HAP-1 (cell line): ENCODE results near the gene TCIRG1.
A peak's percentile ranks its signal among the peaks of the same experiment; 100 is the strongest.
"Not testable (repeated sequence)": the region's sequence is repeated elsewhere in the genome, so short reads cannot be mapped to it uniquely, and the experiment has no call there.

Experiments used
- DNase-seq, 2 experiments: peaks; one replicate each; pipeline ENCODE4 v3.0.0-alpha.2; 2016 to 2020; ENCODE audit warnings: low spot score in 2 of 2
- H3K27me3 ChIP-seq: fragments of 250-450 bp; sonication (Bioruptor Pico); 2 replicates; pipeline ENCODE4 v1.5.1; 2020; ENCODE audit warnings: low read depth, mild to moderate bottlenecking, moderate library complexity
- H3K36me3 ChIP-seq: fragments of 250-450 bp; sonication (Bioruptor Pico); replicated peaks from 2 replicates; pipeline ENCODE4 v1.5.1; 2020; ENCODE audit warnings: mild to moderate bottlenecking
- H3K4me1 ChIP-seq: fragments of 250-450 bp; sonication (Bioruptor Pico); 2 replicates; pipeline ENCODE4 v1.5.1; 2020; ENCODE audit warnings: mild to moderate bottlenecking
- H3K4me3 ChIP-seq: fragments of 250-450 bp; sonication (Bioruptor Pico); 2 replicates; pipeline ENCODE4 v1.5.1; 2020; ENCODE audit warnings: mild to moderate bottlenecking, moderate library complexity
- H3K9me3 ChIP-seq: fragments of 250-450 bp; sonication (Bioruptor Pico); 2 replicates; pipeline ENCODE4 v1.5.1; 2020; ENCODE audit warnings: mild to moderate bottlenecking, moderate library complexity
- in situ Hi-C: fragments of 300-500 bp; cut with MboI; formaldehyde crosslinking; loops from 3 replicates; pipeline ENCODE4 v1.14.3; 2020; ENCODE audit warnings: low sequenced_read_pairs, inconsistent platforms, mixed read lengths

The TCIRG1 gene

GRCh38 chr11:68038718-68039525 lies at the start of gene TCIRG1:
TSS of gene TCIRG1 (plus strand) at chr11:68039025. CDS start at chr11:68041272, 2,247 bp downstream.
- Histone ChIP-seq H3K9me3 (no peaks in the 10 kb centered on the region), H3K4me1 (peaks cover 19% of the 10 kb centered on the region), H3K36me3 (peaks cover 16% of the 10 kb centered on the region), H3K27me3 (no peaks in the 10 kb centered on the region), H3K4me3 (peak within 1 kb of the TSS; percentile 51)
- peak; percentile 75 to 90 for DNase-seq
- in situ Hi-C loops: no loop called here

- H3K36me3 ChIP-seq, H3K4me3 ChIP-seq, DNase-seq, H3K4me1 ChIP-seq, H3K27me3 ChIP-seq, in situ Hi-C loops, H3K9me3 ChIP-seq: not testable (repeated sequence)
Measured at GRCh38 chr11:67990546-67991346, 48.1 kb upstream of the TCIRG1 start.

DNA sequence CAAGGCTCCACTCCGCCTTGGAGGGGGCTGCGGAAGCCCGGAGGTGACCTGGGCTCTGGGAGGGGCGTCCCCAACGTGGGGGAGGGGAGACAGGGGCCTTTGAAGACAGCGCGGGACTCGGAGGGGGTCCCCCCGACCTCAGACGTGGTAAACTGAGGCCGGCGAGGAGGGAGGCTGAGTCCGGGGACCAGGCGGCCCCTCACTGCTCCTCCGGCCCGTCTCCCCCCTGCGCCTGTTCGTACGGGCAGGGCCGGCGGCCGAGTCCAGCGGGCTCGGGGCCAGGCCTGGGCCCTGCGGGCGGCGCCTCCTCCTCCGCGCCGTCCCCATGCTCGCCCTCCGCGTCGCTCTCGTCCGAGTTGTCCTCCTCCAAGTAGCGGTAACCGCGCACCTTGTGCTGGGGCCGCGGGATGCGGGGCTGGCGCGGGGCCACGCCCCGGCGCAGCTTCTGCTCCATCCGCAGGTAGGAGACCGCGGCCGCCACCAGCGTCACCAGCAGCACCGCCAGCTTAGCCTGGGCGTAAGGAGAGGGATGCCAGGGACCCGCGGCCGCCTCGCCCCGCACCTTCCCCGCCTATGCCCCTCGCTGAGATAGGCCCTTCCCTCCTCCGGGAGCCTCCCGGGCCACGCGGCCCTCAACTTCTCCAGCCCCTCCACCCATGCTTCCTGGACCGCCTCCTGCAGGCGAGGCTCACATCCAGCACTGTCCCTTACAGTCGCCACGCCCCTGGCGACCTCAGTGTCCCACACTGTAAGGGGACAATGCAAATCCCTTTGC lies 47.3 kb upstream of the TCIRG1 start:
- H3K4me3 ChIP-seq, DNase-seq, H3K36me3 ChIP-seq, H3K4me1 ChIP-seq, H3K9me3 ChIP-seq, in situ Hi-C loops, H3K27me3 ChIP-seq: not testable (repeated sequence)

DNA sequence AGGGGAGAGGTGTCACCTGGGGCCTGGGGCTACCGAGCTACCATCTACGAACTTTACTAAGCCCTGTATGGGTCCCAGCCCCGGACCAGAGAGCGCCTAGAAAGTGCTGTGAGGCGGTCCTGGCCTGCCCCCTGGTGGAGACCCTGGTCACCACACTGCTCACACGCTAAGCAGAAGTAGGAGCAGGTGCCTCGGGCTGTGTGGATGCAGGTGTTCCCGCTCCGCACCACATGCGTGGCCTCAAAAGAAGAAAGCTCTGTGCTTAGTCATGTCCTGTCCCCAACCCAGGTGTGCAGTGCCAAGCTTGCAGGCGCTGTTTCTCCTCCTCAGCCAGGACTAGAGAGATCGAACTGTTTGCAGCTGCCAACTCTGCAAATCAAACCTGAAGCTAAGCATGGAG lies 45.0 kb upstream of the TCIRG1 start:
- H3K36me3 ChIP-seq, H3K27me3 ChIP-seq, H3K9me3 ChIP-seq, H3K4me1 ChIP-seq, H3K4me3 ChIP-seq, in situ Hi-C loops: not testable (repeated sequence)
- DNase-seq: peak in 1 of 2 experiments; percentile 65

- H3K36me3 ChIP-seq, H3K4me1 ChIP-seq, in situ Hi-C loops, H3K4me3 ChIP-seq, H3K27me3 ChIP-seq, H3K9me3 ChIP-seq, DNase-seq: not testable (repeated sequence)
Measured at GRCh38 chr11:67994387-67994786, 44.4 kb upstream of the TCIRG1 start.

GRCh38 chr11:67995129-67995528 lies 43.7 kb upstream of the TCIRG1 start:
- H3K36me3 ChIP-seq, in situ Hi-C loops, H3K4me1 ChIP-seq: not testable (repeated sequence)

GRCh38 chr11:67995579-67995978 lies 43.2 kb upstream of the TCIRG1 start:
- DNase-seq, H3K9me3 ChIP-seq, H3K4me3 ChIP-seq, H3K27me3 ChIP-seq, H3K36me3 ChIP-seq, in situ Hi-C loops, H3K4me1 ChIP-seq: not testable (repeated sequence)

More at GRCh38 chr11:67995129-67995528, 43.7 kb upstream of the TCIRG1 start:
- H3K9me3 ChIP-seq, H3K4me3 ChIP-seq, DNase-seq, H3K27me3 ChIP-seq: not testable (repeated sequence)

DNA sequence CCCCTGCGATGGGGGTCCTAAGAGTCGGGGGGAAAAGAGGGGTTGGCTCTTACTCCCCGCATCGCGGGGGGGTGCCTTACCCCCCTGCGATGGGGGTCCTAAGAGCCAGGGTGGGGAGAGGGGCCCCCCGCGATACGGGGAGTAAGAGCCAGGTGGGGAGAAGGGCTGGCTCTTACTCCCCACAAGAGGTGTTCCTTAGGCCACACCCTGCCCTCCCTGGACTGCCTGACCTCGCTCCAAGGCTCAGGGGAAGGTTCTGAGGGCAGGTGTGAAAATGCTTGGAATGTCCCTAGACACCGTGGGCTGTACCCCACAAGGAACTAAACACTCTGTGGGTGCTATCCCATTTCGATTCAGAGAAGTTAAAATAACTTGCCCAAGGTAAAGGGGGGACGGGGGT lies 42.8 kb upstream of the TCIRG1 start:
- Histone ChIP-seq H3K27me3 (no peaks in the 10 kb centered on the region), H3K4me1 (no peaks in the 10 kb centered on the region; the same call in 1 of the 2 replicates), H3K9me3 (no peaks in the 10 kb centered on the region), H3K36me3 (peaks cover 3% of the 10 kb centered on the region; the same call in 1 of the 2 replicates), H3K4me3 (no peak overlapping the region)
- DNase-seq: no peak
- in situ Hi-C loops: no loop called here

DNA sequence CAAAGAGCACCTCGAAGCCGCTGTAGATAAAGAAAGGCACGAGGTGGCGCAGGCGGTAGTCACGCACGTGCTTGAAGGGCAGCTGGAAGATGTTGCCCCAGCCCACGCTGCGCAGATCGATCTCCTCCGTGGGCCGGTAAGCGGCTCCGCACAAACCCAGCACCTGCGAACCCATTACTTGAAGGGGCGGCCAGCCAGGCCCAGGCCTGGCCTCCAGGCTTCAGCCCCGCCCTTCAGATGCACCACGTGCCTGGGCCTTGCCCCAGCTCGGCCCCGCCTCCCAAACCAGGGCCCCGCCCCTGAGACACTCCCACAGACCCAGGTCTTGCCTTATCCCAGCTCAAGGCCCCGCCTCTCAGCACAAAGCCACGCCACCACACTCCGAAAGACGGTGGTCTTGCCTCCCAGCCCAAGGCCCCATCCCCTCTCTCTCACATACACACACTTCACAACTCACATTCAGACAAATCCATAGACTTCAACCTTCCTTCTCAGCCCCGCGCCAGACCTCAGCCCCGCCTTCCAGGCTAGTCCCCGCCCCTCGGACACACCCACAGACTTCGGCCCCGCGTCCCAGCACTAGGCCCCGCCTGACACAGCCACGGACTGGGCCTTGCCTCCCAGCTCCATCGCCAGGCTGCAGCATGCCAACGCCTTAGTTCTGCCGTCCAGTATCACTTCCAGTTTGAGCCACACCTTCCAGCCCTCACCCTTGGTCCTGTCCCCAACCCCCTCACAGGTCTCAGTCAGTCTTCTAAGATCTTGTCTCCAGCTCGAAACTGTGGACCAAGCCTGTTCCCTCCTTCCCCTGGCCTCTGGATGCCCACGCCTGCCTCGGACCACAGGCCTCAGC lies 42.0 kb upstream of the TCIRG1 start:
- H3K27me3 ChIP-seq: no peaks in the 10 kb centered on the region
- in situ Hi-C loops: no loop called here
- H3K4me3 ChIP-seq: peak overlapping the region; percentile 32
- no peaks in the 10 kb centered on the region; the same call in 1 of the 2 replicates for H3K4me1 ChIP-seq
- H3K36me3 ChIP-seq: peaks cover 3% of the 10 kb centered on the region; the same call in 1 of the 2 replicates
- DNase-seq: peak; percentile 81 to 96
- no peaks in the 10 kb centered on the region for H3K9me3 ChIP-seq

DNA sequence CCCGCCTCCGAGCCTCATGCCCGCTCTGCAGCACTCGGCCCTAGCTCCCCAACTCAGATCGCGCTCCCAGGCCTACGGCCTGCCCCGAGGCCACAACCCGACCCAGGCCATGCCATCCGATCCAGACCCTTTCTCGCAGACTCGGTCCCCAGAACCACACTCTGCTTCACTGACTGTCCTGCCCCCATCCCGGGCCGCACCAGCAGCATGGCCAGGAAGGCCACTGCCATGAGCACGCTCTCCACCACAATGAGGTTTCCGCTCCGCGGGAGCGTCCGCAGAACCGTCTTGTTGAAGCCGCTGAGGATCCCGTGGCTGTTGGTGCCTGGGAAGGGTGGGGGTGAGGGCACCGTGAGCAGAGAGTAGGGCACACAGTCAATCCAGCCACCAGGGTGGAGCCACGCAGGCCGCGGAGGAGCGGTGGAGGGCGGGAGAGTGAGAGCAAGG lies 41.3 kb upstream of the TCIRG1 start:
- in situ Hi-C loops: no loop called here
- Histone ChIP-seq H3K9me3 (no peaks in the 10 kb centered on the region), H3K4me1 (no peaks in the 10 kb centered on the region; the same call in 1 of the 2 replicates), H3K36me3 (peaks cover 3% of the 10 kb centered on the region; the same call in 1 of the 2 replicates), H3K27me3 (no peaks in the 10 kb centered on the region), H3K4me3 (no peak overlapping the region)
- DNase-seq: no peak

GRCh38 chr11:67998150-67999045 lies 40.4 kb upstream of the TCIRG1 start:
- Histone ChIP-seq H3K9me3 (no peaks in the 10 kb centered on the region), H3K4me3 (no peak overlapping the region), H3K36me3 (peaks cover 3% of the 10 kb centered on the region; the same call in 1 of the 2 replicates), H3K27me3 (no peaks in the 10 kb centered on the region), H3K4me1 (no peaks in the 10 kb centered on the region; the same call in 1 of the 2 replicates)
- DNase-seq: no peak
- in situ Hi-C loops: no loop called here

GRCh38 chr11:67999201-67999629 lies 39.6 kb upstream of the TCIRG1 start:
- H3K4me3 ChIP-seq: no peak overlapping the region
- peaks cover 3% of the 10 kb centered on the region; the same call in 1 of the 2 replicates for H3K36me3 ChIP-seq
- DNase-seq: no peak
- H3K4me1 ChIP-seq: peaks cover 2% of the 10 kb centered on the region; the same call in 1 of the 2 replicates
- no peaks in the 10 kb centered on the region for H3K9me3 ChIP-seq
- no peaks in the 10 kb centered on the region for H3K27me3 ChIP-seq
- in situ Hi-C loops: no loop called here
